Middle frontal gyrus (tissue), 1 donor: ENCODE results near the gene TMEM145.
A peak's percentile ranks its signal among the peaks of the same experiment; 100 is the strongest.
"Not testable (repeated sequence)": the region's sequence is repeated elsewhere in the genome, so short reads cannot be mapped to it uniquely, and the experiment has no call there.

ENCODE experiments used
- DNase-seq: peaks from one replicate; pipeline ENCODE4 v3.0.0-alpha.2; 2015; ENCODE audit warnings: low spot score; ENCODE audit errors: extremely low spot score

Gene TMEM145

DNA sequence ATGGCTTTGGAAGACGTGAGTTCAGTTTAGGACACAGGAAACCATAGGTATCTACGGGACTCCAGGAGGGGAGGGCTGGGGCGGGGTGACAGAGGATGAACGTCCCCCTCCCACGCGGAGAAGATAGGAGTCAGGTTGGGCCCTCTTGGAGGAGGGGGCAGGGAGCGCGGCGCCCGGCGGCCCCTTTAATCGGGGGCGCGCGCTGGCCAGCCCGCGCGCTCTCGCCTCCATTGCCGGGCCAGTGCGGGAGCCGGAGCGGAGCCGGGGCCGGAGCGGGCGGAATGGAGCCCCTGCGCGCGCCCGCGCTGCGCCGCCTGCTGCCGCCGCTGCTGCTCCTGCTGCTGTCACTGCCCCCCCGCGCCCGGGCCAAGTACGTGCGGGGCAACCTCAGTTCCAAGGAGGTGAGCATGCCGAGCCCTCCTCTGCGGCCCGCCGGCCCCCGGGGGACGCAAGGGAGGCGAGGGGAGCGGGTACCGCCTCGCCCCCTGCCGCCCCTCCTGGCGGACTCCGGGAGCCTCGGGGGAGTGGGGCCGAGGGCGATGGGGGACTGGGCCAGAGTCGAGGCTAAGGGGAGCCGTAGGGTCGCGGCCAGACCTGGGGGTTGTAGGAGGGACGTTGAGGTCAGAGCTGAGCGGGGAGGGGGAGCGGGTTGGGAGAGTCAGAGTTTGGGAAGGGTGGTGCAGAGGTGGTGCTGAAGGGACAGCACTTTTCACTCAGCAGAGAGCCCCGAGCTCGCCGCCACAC lies at the start of gene TMEM145:
TMEM145 (plus strand) TSS at position 214 of the 744 bp plus-strand sequence; CDS start at position 282, 68 bp downstream.
- DNase-seq, result peak; percentile 33

DNA sequence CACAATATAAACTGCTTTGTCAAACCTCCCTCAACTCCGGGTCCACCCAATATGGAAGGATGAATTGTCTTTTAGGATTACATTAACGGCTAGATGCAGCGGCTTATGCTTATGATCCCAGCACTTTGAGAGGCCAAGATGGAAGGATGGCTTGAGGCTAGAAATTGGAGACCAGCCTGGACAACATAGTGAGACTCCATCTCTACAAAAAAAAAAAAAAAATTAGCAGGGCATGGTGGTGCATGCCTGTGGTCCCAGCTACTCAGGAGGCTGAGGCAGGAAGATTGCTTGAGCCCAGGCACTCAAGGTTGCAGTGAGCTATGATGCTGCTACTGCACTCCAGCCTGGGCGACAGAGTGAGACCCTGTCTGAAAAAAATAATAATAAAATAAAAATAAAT lies 47.0 kb upstream of the TMEM145 start:
- not testable (repeated sequence) for DNase-seq

DNA sequence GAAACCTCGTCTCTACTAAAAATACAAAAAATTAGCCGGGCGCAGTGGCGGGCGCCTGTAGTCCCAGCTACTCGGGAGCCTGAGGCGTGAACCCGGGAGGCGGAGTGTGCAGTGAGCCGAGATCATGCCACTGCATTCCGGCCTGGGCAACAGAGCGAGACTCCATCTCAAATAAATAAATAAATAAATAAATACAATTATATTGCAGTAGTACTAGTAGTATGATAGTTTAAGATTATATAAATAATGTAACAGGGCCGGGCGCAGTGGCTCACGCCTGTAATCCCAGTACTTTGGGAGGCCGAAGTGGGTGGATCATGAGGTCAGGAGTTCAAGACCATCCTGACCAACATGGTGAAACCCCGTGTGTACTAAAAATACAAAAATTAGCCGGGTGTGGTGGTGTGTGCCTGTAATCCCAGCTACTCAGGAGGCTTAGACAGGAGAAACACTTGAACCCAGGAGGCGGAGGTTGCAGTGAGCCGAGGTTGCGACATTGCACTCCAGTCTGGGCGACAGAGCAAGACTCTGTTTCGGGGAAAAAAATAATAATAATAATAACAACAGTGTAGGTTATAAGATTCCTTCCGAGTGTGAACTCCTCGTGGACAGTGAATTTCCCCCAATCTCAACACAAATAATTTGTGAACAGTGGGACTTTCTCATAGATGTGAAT lies 46.0 kb upstream of the TMEM145 start:
- DNase-seq, result not testable (repeated sequence)

DNA sequence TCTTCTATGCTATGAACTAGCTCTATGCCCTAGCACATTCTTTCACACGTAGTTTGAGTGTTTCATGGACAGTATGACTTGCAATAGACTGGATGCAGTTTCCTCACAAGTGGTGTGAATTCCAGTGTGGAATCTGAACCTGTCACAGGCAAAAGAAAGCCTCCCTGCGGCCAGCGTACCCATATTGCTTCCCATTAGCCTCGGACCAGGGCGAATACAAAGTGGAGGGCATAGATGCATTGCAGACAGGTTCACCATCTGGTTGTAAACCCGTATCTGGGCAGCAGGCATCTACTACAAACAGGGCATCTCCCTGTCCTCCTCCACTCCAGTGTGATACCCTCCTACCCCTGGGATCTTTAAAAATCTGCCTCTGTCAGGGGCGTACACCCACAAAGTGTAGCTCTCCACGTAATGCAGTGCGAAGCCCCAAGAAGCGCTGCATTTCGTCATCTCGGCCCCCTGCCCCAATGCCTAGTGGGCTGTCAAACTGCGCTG lies 45.4 kb upstream of the TMEM145 start:
- DNase-seq, result no peak

DNA sequence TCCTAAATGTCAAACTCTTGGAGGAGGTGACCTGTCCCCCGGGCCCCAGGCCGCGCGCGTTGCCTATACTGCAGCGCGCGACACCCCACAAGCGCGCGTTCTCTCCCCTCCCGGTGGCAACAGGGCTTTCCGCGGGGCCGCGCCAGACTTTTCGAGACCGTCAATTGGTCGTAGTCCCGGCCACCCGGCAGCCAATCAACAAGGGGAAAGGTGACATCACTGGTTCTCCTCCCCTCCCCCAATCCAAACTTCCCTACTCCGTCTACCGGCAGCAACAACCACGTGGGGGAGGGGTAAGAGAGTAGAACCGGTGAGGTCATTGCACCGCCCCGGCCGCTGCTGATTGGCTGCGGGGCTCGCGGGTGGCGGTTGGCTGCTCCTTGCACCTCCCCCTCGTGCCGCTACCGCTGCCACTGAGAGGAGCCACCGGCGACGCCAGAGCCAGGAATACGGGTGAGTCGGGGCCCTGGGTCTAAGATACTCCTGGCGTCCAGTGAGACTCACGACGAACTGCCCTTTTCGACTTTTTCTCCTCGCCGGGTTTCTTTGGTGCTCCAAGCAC lies 44.9 kb upstream of the TMEM145 start:
- DNase-seq, result peak; percentile 98

DNA sequence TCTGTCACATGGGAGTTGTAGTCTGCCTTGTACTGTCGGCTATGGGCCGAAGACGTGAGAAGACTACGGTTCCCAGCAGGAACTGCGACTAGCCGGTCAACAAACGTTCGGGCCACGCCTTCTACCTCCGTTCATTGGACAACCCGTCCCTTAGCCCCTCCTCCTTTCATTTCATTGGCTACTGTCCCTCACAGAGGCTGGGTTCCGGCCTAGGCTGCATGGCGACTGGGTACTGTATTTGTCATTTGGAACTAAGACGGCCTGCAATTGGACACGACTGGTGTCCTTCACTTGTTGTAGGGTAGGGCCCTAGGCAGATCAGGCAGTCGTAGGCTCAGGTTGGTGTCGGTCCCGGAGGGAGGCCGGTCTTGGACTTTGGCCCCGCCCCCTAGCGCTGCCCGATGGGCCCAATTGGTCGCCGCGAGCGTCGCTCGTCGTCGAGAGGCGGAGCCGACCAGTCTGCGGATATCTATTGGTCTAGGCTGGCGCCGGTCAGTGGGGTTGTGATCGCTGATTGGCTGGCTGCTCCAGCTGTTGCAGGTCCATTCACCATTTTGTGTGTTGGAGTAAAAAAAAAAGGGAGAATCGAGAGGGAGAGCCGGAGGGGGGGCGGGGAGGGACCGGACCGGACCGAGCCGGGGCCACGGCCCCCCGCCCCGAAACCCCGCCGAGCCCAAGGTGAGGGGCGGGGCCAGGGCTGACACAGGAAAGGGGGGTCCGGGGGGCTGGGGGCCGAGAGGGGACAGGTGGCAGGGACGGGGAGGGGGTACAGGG lies 44.2 kb upstream of the TMEM145 start, which contains the start of gene CIC:
CIC (plus strand) TSS at position 549 of the 774 bp plus-strand sequence. CDS start 2,532 bp downstream, outside the sequence.
- peak; percentile 100 for DNase-seq

DNA sequence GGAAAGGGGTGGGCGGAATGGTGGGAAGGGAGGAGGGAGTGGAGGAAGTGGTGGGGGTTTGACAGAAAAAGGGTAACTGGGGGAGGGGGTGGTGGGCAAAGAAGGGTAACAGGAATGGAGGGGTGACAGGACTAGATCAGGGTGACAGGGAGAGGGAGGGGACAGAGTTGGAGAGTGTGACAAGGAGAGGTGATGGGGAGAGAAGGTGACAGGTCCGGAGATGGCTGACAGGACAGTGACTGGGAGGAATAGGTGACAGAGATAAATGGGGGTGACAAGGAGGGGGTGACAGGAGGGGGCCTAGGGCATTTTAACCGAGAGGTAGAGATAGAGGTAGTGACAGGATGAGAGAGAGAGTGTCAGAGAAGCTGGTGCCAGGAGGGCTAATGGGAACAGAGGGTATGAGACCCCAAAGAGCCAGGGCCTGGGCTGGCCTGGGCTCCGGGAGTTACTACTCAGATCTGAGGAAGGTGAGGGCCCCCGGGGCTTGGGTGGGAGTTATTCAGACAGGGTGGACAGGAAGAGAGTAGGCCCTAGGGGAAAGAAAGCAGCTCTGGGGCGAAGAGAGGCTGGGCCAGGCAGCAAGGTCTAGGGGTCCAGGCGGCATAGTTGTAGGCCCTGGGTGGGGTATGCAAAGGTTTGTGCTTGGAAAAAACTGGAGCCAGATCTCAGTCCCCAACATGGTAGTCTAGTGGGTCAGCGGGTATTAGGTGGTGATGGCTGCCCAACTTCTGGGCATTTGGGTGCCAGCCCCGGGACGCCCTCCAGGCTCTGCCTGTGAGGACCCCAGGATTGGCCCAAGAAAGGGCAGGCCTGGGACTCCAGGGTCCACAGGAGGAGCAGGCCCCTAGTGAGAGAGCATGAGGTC lies 43.4 kb upstream of the TMEM145 start:
- DNase-seq, result no peak

DNA sequence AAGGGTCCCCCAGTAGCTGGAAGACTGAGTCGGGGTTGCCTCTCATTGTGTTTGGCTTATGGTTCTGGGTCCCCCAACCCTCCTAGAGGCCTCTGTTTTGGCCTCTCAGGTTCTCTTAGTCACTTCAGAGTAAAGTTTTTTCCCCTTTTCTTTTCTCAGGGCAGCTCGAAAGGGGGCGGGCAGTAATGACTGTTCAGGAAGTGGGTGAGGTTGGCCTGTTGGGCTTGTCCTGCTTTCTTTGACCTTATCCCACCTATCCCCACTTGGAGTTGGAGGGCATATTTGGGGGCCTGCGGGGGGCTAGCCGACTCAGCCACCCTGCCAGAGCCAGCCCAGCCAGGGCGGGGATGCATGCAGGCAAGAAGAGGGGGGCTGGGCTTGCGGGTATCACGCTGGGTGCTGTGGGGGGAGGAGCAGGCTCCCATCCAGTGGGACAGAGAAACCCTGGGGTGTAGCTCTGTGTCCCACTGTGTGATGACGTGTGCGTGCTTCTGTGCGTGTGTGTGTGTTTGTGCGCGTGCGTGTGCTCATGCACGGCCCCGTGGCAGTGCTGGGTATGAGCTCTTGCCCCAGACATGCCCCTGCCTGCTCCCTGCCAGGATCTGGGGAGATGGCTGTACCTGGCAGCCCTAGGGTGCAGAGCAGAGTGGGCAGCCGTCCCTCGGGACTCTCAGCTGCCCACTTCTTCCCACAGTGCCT lies 42.6 kb upstream of the TMEM145 start:
- no peak for DNase-seq

DNA sequence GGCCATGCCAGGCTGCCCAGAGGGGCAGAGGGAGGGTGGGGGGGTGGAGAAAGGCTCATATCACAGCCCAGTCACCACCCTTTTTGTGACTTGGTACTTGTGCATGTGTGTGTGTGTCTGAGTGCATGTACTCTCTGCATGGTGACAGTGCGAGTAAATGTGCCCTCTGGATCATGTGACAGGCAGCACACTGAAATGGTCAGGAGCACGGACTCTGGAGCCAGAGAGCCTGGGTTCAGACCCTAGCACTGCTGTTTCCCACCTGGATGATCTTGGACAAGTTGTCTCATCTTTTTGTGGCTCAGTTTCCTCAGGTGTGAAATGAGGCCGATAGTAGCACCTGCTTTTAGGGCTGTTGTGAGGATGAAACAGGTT lies 42.1 kb upstream of the TMEM145 start:
- DNase-seq, result no peak

DNA sequence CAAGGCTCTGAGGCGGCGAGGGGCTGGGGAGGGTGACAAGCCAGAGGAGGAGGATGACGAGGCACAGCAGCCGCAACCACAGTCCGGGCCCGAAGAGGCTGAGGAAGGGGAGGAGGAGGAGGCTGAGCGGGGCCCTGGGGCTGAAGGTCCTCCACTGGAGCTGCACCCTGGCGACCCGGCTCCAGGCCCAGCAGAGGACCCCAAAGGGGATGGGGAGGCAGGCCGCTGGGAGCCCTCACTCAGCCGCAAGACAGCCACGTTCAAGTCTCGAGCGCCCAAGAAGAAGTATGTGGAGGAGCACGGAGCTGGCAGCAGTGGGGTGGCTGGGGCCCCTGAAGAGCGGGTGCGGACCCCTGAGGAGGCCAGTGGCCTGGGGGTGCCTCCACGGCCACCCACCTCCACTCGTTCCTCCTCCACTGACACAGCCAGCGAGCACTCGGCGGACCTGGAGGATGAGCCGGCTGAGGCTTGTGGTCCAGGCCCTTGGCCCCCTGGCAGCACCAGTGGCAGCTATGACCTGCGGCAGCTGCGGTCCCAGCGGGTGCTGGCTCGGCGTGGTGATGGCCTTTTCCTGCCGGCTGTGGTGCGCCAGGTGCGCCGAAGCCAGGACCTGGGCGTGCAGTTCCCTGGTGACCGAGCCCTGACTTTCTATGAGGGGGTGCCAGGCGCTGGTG lies 41.1 kb upstream of the TMEM145 start:
- no peak for DNase-seq

DNA sequence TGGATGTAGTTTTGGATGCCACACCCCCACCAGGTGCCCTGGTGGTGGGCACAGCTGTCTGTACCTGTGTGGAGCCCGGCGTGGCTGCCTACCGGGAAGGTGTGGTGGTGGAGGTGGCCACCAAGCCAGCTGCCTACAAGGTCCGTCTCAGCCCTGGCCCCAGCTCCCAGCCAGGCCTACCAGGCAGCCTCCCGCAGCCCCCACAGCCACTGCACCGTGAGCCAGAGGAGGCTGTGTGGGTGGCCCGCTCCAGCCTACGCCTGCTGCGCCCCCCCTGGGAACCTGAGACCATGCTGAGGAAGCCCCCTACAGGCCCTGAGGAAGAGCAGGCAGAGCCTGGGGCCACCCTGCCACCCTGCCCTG lies 40.6 kb upstream of the TMEM145 start:
- no peak for DNase-seq

DNA sequence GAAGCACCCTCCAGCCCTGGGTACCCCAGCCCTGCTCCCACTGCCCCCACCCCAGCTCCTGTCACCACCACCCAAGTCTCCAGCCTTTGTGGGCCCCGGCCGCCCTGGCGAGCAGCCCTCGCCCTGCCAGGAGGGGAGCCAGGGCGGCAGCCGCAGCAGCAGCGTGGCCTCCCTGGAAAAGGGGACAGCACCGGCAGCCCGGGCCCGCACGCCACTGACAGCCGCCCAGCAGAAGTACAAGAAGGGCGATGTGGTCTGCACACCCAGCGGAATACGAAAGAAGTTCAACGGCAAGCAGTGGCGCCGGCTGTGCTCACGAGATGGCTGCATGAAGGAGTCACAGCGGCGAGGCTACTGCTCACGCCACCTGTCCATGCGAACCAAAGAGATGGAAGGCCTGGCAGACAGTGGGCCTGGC lies 40.1 kb upstream of the TMEM145 start:
- DNase-seq, result no peak

DNA sequence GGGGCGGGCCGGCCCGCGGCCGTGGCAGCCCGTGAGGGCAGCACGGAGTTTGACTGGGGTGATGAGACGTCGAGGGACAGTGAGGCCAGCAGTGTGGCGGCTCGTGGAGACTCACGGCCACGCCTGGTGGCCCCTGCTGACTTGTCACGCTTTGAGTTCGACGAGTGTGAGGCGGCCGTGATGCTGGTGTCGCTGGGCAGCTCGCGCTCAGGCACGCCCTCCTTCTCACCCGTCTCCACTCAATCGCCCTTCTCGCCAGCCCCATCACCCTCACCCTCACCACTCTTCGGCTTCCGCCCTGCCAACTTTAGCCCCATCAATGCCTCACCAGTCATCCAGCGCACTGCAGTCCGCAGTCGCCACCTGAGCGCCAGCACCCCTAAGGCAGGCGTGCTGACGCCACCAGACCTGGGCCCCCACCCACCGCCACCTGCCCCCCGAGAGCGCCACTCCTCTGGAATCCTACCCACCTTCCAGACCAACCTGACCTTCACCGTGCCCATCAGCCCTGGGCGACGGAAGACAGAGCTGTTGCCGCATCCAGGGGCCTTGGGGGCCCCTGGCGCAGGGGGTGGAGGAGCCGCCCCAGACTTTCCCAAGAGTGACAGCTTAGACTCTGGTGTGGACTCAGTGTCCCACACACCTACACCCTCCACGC lies 39.6 kb upstream of the TMEM145 start:
- no peak for DNase-seq

DNA sequence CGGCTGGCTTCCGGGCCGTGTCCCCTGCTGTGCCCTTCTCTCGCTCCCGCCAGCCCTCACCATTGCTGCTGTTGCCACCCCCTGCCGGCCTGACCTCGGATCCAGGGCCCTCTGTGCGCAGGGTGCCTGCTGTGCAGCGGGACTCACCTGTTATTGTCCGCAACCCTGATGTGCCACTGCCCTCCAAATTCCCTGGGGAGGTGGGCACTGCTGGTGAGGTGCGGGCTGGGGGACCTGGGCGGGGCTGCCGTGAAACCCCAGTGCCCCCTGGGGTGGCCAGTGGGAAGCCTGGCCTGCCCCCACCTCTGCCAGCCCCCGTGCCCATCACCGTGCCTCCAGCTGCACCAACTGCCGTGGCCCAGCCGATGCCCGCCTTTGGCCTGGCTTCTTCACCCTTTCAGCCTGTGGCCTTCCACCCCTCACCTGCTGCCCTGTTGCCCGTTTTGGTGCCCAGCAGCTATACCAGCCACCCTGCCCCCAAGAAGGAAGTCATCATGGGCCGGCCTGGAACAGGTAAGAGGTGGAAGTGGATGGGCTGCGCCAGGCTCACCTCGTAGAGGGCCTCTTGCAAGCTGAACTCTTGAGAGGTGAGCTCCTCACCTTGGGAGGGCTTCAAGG lies 38.9 kb upstream of the TMEM145 start:
- no peak for DNase-seq

DNA sequence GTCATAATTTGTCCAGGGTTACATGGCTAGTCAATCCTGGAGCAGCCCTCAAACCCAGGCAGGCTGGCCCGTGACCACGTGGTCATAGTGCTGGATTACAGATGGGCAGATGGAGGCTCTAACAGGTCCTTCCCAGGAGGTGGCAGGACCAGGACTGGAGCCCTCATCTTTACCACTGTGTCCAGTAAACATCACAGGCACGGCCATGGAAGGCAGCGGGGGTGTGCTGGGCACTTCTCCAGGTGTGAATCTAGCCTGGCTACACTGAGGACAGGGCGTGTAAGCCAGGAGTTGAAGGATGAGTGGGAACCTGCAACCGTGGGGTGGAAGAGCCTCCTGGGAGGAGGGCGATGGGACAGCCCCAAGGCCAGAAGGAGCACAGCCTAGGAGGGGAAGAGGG lies 38.0 kb upstream of the TMEM145 start:
- DNase-seq, result no peak

DNA sequence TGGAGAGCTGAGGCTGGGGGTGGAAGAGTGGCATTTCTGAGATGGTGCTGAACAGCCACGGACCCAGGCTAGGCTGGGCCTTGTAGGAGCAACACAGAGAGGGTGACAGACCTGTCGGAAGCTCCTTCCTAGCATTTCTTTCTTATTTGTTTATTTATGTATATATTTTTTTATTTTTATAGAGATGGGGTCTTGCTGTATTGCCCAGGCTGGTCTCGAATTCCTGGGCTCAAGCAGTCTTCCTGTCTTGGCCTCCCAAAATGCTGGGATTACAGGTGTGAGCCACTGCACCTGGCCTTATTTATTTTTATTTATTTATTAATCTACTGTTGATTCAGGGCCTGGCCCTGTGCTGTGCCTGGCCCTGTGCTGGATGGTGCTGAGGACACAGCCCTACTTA lies 37.6 kb upstream of the TMEM145 start:
- no peak for DNase-seq

DNA sequence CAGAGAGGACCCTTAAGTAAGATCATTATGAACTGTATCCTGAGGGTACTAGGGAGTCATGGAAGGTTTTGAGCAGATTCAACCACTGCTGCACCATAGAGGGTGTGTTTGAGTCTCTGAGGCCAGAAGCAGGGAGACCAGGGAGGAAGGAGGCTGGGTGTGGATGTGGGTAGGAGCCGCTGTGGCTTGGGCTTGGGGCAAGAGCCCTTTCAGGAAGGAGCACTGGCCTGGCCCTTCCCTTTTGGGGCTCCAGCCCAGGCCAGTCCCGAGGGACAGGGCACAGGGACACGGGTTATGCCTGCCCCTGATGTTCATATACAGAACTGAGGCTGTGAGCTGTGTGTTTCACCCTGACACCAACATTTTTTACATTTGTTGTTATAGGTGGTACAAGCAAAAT lies 36.8 kb upstream of the TMEM145 start:
- no peak for DNase-seq

DNA sequence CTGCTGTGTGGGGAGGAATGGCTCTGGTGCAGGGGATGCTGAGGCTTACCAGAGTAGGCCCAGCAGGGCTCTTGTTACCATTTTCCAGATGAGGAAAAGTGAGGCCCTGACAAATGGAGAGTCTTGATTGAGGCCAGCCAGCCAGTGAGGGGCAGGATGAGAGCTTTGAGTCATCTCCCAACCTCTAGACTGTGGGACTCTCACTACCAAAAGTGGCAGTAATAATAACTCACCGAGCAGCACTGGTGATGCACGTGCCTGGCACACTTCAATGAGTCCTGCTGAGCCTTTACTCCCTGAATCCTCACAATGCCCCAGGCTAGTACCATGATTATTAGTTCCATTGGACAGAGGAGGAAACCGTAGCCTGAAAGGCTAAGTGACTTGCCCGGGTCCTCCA lies 36.3 kb upstream of the TMEM145 start:
- DNase-seq, result no peak
